GM19438 (cell line): ENCODE measurements around the gene SYNDIG1.

Experiments
- ATAC-seq: cut with Tn5 transposase; IDR thresholded peaks from one replicate; pipeline ENCODE4 v1.9.1; 2021; ENCODE audit warnings: low read depth; ENCODE audit not compliant: unreplicated experiment

Gene SYNDIG1

GRCh38 chr20:24518515-24518914, 49.1 kb downstream of the SYNDIG1 start:
- ATAC-seq = no peak

GRCh38 chr20:24519476-24519875, 50.0 kb downstream of the SYNDIG1 start:
- ATAC-seq = no peak

GRCh38 chr20:24521032-24521431, 51.6 kb downstream of the SYNDIG1 start:
- ATAC-seq = no peak

GRCh38 chr20:24522452-24523330, 53.3 kb downstream of the SYNDIG1 start:
- no peak for ATAC-seq

- no peak for ATAC-seq
Observed at GRCh38 chr20:24523661-24524060, 54.2 kb downstream of the SYNDIG1 start.

GRCh38 chr20:24528583-24529368, 59.3 kb downstream of the SYNDIG1 start:
- no peak for ATAC-seq

GRCh38 chr20:24529369-24529719, 59.9 kb downstream of the SYNDIG1 start:
- no peak for ATAC-seq

GRCh38 chr20:24530131-24530680, 60.8 kb downstream of the SYNDIG1 start:
- ATAC-seq = no peak

- ATAC-seq = no peak
Observed at GRCh38 chr20:24531202-24531601, 61.8 kb downstream of the SYNDIG1 start.

GRCh38 chr20:24531631-24532419, 62.4 kb downstream of the SYNDIG1 start:
- no peak for ATAC-seq

- ATAC-seq = no peak
Observed at GRCh38 chr20:24533449-24533848, 64.0 kb downstream of the SYNDIG1 start.

- no peak for ATAC-seq
Observed at GRCh38 chr20:24534282-24534681, 64.9 kb downstream of the SYNDIG1 start.

GRCh38 chr20:24535941-24536730, 66.7 kb downstream of the SYNDIG1 start:
- ATAC-seq = no peak

- ATAC-seq = no peak
Observed at GRCh38 chr20:24537210-24537609, 67.8 kb downstream of the SYNDIG1 start.

GRCh38 chr20:24542721-24543120, 73.3 kb downstream of the SYNDIG1 start:
- ATAC-seq = no peak

- ATAC-seq = no peak
Observed at GRCh38 chr20:24543168-24543567, 73.7 kb downstream of the SYNDIG1 start.

GRCh38 chr20:24543741-24544140, 74.3 kb downstream of the SYNDIG1 start:
- ATAC-seq = no peak

GRCh38 chr20:24544371-24544770, 74.9 kb downstream of the SYNDIG1 start:
- no peak for ATAC-seq

- ATAC-seq = no peak
Observed at GRCh38 chr20:24545168-24545567, 75.7 kb downstream of the SYNDIG1 start.
